HG02571 (cell line): ENCODE results near the gene TMPRSS9.

Experiments used
- ATAC-seq: cut with Tn5 transposase; IDR thresholded peaks from one replicate; pipeline ENCODE4 v1.9.1; 2021; ENCODE audit warnings: mild to moderate bottlenecking, moderate library complexity; ENCODE audit not compliant: unreplicated experiment

Gene TMPRSS9

DNA sequence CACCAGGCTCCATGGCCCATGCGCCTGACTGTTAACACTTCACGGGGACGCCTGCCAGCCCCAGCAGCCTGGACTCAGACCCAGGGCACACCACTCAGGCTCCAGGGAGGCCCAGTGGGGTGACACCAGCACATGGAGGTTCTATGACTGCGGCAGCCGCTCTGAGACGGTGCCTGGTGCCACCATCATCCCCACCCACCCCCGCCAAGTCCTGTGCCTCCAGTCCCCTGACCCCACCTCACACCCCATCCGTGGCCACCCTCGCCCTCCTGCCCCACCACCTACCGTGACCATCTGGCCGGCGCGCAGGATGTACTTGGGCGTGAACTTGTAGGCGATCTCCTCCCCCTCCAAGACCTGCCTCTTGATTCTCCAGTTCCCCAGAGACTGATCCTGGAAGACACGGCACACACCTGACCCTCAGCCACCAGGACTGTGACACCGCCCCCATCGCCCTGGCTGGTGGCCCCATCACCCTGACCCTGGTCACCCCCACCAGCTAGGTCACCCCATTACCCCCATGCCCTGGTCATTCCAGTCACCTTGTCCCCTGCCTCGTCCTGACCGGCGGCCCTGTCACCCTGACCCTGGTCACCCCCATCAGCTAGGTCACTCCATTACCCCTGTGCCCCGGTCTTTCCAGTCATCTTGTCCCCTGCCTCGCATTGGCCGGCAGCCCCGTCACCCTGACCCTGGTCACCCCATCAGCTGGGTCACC is 72.2 kb downstream of the TMPRSS9 start:
- no peak for ATAC-seq

DNA sequence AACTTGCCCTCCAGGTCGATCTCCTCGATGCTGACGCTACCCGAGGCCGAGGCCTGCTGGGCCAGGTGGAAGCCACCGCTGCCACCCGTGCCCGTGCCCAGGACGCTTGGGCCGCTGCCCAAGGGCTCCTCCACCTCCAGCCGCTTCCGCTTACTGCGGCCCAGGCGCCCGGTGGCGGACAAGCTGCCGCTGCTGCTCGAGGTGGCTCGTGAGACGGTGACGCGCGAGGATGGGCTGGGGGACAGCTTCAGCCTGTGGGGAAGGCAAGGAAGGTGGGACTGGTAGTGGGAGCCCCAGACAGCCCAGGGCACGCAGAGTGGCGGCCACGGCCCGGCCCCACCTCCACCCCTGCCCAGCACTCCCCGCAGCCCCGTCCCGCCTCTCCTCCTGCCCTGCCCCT is 73.8 kb downstream of the TMPRSS9 start:
- ATAC-seq = no peak

DNA sequence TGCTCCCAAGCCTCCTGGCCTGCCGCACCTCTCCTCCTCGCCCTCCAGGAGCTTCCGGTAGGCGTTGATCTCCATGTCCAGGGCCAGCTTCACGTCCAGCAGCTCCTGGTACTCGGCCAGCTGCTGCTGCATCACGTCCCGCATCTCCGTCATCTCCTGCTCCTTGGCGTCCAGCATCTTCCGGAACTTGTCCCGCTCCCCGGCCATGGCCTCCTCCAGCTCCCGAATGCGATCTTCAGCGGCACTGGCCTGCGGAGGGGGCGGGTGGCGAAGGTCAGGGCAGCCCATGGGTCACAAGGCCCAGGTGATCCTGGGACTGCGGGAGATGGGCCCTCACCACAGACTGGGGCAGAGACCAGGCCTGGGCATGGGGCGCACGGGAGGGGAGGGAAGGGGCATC is 74.2 kb downstream of the TMPRSS9 start:
- ATAC-seq = no peak

DNA sequence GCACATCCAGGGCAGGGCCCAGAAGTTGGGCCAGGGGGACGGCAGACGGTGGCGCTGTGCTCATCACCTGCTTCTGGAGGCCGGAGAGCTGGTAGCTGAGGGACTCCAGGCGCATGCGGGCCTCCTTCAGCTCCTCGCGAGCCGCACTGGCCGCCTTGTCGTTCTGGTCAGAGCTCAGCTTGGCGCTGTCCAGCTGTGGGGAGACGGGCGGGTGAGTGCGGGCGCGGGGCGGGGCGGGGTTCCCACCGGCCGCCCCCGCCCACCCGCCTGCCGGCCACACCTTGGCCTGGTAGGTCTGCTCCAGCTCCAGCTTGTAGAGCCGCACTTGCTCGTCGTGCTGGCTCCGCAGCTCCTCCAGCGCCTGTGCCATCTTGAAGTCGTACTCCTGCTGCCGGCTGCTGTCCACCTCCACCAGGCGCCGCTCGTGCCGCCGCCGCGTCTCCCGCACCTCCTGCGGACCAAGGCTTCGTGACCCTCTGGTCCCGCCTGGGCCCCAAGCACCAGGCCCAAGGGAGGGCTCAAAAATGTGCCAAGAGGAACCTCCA is 74.7 kb downstream of the TMPRSS9 start:
- no peak for ATAC-seq

DNA sequence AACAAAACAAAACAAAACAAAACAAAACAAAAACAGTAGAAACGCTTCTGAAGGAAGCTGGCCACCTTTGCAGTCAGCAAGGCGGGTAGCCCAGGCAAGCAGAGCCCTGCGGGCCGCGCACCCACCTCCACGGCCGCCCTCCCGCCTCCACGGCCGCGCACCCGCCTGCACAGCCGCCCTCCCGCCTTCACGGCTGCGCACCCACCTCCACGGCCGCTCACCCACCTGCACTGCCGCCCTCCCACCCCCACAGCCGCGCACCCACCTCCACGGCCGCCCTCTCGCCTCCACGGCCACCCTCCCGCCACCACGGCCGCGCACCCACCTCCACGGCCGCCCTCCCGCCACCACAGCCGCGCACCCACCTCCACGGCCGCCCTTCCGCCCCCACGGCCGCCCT is 76.3 kb downstream of the TMPRSS9 start:
- ATAC-seq = no peak

DNA sequence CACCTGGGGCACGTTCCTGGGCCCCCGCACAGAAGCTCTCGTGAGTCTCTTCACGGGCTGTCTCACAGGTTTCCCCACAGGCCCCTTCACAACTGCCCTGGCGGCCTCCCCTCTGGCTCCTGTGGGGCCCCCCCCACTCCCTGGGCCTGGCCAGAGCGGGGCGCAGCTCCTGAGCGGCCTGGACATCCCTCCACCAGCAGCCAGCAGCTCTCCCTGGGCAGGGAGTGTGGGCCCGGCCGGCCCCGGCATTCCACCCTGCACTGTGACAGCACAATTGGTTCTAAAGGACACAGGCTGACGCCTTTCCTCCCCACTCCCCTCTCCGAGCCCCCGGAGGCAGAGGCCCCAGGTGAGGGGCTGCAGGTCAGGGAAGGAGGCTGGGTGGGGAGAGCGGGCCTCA is 76.9 kb downstream of the TMPRSS9 start:
- no peak for ATAC-seq

DNA sequence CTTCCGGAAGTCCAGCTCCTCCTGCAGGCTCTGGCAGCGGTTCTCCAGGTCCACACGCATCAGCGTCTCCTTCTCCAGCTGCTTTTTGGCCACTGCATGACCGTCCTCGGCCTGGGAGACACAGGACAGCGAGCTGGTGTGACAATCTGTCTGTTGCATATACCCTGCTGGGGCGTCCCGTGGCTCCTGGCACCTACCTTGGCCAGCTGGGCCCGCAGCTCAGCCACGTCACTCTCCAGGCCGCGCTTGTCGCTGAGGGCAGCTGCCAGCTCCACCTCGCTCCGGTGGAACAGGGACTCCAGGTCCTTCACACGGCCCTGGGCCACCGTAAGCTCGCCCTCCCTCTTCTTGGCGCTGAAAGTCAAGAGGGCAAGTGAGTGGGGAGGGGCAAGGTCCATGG is 78.1 kb downstream of the TMPRSS9 start:
- ATAC-seq = no peak

DNA sequence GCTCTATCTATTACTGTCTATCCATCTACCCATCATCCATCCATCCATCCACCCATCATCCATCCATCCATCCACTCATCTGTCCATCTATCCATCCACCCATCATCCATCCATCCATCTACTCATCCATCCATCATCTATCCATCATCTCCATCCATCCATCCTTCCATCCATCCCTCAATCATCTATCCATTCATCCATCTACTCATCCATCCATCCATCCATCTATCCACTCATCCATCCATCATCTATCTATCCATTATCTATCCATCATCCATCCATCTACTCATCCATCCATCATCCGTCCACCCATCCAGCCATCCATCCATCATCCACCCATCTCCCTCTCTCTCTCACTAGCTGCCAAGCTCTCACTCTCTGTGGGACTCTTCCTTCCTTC is 80.5 kb downstream of the TMPRSS9 start:
- no peak for ATAC-seq

DNA sequence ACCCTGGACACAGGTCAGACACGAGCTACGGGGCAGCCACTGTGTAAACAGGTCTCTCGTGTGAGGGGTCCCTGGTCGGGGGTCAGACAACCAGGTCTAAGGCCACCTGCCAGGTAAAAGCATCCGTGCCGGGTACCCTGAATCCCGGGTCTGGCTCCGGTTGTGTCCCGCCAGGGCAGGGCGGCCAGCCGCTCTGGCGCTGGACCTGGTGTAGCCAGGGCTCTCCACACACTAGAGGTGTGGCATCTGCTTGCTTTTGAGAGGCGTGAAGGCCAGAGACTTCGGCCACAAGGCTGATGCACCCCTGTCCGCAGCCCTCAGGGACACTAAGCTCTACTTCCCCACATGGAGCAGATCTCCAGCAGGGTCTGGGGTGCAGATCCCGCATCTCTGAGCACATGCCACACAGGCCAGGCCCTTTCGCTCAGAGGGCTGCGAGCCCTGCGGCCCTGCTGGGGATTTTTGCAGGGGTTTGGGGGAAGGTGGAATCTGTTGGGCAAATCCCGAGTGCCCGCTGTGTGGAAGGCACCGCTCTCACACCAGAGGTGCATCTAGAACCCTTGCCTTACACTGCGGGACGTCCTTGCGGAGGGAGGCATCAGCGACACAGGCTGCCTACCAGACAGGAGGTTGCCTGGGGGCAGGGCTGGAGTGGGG is 81.2 kb downstream of the TMPRSS9 start:
- ATAC-seq = no peak

DNA sequence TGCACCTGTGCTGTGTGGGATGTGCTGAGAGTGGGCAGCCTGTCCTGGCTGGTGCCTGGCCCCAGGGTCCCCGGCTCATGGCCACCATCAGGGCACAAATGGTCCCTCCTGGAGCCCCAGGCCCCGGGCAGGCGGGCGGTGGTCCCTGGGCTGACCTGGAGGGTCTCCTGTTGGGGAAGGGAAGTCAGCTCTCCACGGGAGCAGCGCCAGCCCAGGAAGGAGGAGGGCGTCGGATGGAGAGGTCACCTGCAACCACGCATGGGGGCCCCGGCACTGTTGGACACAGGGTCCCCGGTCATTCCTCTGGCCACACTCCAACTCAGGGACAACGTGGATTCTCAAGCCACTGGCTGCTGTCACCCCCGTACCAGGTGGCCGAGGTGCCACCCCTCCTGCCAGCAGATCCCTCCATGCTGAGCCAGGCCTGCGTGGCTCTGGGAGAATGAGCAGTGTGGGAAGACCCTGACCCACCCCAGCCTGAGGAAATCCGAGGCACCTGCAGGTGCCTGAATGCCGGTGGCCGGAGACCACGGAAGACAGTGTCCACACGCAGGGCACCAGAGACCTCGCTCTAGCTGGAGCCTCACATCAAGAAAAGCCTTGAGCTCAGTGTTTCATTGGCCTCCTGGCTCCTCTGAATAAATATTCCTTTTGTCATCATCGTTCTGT is 83.2 kb downstream of the TMPRSS9 start:
- ATAC-seq = no peak

DNA sequence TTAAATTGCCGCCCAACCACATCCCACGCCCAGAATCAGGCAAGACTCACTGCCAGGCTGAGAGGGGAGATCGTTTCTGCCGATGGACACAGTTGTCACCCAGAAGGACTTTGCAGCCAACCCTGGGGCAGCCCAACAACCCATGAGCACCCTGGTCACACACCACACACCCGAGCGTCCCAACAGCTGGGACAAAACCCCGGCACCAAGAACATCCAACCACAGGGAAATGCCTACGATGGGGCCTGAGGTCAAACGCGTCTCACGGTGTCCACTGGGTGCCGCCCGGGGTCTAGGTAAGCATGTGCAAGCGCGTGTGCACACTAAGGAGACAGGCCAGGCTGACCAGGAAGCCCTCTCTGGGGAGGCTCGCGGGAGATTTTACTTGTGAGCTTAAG is 83.7 kb downstream of the TMPRSS9 start:
- ATAC-seq = no peak

DNA sequence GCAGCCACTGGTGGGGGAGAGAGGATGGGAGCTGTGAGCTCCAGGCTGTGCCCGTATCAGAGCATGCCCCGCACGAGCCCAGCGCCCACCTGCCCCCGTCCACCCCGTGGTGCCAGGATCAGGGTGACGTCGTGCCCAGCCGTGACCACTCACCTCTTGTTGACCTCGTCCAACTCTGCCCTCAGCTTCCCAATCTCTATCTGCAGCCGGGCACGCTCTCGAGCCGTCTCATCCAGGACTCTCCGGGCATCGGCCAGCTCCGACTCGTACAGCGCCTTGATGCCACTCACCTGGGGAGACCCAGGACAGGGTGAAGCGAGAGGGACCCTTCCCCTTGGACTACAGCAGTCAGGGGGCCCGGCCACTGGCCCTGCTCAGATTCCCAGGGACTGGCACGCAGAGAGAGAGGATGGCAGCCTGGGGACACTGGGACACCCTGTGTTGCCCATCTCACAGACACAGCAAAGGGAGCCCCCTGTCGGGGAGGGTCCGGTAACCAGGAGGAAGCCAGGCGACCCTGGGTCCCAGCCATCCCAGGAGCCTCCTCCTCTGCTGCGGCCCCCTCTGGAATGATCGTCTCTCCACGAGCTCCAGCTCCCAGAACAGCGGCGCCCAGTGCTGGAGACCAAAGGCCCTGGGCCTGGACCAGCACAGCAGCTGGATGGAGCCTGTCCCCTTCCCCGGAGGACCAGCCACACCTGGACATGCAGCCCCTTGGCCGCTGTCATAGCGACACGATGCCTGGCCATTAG is 84.4 kb downstream of the TMPRSS9 start:
- ATAC-seq = no peak

DNA sequence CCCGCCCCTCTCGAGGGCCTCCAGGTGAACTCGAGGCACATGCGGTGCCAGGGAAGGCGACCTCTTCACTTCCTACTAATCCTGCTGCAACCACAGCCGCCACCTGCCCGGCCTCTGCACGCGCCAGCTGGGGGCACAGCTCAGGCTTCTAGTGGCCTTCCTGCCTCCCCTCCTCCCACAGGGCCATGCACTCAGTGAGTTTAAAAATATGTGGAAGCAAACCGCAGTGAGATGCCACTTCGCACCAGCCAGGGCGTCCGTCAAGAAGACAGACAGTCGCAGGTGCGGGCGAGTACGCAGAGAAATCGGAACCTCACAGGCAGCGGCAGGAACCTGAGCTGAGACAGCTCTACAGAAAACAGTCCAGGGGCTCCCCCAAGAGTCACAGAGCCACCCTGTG is 86.3 kb downstream of the TMPRSS9 start:
- ATAC-seq = no peak

DNA sequence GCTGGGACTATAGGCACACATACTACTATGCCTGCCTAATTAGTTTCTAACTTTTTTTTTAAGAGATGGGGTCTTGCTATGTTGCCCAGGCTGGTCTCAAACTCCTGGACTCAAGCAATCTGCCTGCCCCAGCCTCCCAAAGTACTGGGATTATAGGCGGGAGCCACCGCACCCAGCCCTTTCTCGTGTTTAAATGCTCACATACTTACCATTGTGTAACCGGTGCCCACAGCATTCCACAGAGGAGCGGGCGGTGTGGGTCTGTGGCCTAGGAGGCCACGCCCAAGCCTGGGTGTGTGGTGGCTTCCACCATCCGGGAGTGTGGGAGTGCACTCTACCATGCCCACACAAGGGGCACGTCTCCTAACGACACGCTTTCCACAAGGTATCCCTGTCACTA is 89.0 kb downstream of the TMPRSS9 start:
- ATAC-seq = no peak

DNA sequence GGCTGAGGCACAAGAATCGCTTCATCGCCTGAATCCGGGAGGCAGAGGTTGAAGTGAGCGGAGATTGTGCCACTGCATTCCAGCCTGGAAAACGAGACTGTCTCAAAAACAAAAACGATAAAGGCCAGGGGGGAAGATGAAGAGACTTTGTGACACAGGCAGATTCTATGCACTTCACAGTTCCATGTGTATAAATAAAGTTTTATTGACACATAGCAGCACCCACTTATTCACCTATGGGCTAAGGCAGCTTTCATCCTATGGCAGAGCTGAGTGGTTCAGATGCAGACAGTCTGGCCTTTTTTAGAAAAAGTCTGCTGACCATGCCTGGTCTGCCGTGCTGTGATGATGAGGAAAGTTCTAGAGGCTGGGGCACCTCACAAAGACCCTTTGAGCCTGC is 91.1 kb downstream of the TMPRSS9 start:
- no peak for ATAC-seq

DNA sequence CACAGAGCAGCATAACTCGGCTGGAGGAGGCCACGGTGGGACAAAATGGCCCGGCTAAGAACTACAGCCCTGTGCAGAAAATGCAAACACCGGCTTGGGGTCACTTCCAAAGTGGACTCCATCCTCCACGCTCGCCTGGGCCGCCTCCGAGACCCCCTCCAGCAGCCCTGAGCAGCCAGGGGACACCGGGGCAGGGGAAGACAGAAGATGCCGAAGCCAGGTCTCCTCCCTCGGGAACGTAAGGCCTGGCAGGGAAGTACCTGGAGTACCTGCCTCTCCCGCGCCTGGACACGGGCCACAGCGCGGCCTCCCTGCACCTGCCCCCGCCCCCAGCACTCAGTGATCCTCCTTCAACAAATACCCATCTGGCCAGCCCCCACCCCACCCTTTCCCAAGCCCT is 91.7 kb downstream of the TMPRSS9 start:
- ATAC-seq = no peak

DNA sequence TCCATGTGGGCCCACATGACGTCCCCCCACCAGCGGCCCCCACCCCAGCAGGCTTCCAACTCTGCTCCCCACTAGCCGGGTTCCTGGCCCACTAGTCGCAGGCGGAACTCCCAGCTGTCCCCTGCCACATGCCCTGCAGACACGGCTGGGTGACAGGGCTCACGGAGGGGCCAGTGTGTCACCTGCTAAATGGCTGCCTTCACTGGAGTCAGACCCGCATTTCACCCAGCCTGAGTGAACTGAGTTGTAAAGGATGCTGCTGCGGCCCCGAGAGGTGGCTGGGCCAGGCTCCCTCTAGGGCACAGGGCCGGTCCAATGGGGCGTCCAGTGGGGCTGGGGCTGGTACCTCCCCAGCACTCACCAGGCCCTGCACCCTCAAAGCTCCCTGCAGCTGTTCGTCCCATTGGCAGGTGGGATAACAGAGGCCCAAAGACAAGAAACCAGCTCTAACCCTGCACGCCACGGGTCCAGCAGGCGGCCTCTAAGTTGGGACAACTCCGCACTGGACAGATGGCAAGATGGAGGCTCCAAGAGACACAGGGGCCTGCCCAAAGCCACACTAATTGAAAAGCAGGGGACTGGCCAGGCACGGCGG is 93.5 kb downstream of the TMPRSS9 start:
- ATAC-seq = no peak

DNA sequence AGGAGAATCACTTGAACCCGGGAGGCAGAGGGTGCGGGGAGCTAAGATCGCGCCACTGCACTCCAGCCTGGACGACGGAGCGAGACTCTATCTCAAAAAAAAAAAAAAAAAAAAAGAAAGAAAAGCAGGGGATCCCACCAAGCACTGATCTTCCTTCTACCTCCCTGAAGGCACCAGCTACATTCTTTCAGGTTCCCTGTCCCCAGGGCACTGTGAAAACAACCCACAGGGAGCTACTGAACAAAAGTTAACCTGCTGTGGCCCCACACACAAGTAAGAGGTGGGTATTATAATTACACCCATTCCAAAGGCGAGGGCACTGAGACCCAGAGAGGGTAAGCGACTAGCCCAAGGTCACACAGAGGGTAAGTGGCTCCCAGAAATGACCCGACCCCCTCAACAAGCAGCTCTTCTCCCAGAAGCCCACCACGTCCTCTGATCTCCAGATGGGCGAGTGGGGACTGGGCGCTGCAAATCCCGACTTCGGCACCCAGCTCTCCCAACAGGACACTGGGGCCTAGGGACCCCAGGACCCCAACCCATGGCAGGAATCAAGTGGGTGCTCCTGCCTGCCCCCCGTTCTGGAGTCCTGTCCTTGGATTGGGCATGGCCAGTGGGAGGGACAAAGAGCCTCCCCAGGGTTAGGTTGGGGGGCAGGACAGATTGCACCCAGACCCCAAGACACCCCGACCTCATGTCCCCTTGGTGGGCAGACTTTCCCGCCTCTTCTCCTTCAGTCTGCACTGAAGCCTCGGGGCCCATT is 94.3 kb downstream of the TMPRSS9 start:
- no peak for ATAC-seq

DNA sequence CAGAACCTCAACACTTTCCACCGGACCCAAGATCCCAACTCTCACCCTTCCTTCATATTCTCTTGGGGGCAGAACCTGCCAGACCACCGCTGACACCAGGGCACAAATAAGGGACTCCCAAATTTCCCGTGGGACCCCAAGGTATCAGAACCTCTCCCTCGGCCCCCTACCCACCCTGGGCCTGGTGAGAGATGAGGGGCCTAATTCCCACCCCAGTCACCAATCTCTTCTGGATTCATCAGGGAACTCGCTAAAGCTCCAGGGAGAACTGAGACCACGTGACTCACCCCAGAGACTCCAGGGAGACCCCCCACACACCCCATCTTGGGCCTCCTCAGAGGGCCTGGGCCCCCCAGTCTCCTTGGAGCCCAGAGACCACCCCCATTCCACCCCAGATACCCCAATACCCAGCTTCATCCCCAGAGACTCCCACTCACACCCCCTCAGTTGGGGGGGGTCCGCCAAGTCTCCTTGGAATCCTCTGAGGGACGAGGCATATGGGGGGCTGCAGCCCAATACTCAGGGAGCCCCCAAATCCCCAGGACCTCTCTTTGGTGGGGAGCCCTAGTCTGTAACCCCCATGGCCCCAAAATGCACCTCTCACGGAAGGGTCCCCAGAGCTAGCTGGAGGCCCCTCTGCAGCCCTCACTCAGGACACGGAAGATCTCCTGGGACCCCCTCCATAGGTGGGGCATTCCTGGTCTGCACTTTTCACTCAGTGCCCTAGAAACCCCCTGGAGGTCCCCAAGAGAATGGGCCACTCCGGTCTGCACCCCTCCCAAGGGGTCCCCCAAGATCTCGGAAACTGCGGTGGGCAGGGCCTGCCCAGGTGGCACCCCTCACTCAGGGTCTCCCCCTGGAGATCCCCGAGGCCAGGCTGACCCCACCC is 95.1 kb downstream of the TMPRSS9 start:
- no peak for ATAC-seq
